Transverse colon (tissue), 3 donors: ENCODE results near the gene SORL1.

Experiments
- POLR2A ChIP-seq: fragments of 450-650 bp; IDR thresholded peaks from one replicate; pipeline ENCODE4 v1.6.1; 2016; ENCODE audit warnings: antibody characterized with exemption, mild to moderate bottlenecking, moderate library complexity
- TF ChIP-seq, protein P1 (sequence below), 5 experiments: fragments of 200-600 bp in 3 of 5; fragments of 450-650 bp in 2 of 5; sonication (generic) in 3 of 5; IDR thresholded peaks; 1 replicate in 2 of 5; 2 replicates in 3 of 5; pipeline ENCODE4 v1.5.1; 2016 to 2017; ENCODE audit warnings: antibody characterized with exemption in 5 of 5, inconsistent platforms in 3 of 5, mild to moderate bottlenecking in 2 of 5, moderate library complexity in 1 of 5

- TF ChIP-seq, protein P1, sequence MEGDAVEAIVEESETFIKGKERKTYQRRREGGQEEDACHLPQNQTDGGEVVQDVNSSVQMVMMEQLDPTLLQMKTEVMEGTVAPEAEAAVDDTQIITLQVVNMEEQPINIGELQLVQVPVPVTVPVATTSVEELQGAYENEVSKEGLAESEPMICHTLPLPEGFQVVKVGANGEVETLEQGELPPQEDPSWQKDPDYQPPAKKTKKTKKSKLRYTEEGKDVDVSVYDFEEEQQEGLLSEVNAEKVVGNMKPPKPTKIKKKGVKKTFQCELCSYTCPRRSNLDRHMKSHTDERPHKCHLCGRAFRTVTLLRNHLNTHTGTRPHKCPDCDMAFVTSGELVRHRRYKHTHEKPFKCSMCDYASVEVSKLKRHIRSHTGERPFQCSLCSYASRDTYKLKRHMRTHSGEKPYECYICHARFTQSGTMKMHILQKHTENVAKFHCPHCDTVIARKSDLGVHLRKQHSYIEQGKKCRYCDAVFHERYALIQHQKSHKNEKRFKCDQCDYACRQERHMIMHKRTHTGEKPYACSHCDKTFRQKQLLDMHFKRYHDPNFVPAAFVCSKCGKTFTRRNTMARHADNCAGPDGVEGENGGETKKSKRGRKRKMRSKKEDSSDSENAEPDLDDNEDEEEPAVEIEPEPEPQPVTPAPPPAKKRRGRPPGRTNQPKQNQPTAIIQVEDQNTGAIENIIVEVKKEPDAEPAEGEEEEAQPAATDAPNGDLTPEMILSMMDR (IDR thresholded peaks at IDR 0.05), result no peak
- TF ChIP-seq POLR2A, result no peak
Observed at GRCh38 chr11:121650351-121651256, 198.5 kb downstream of the SORL1 start.
